Non-pigmented ciliary epithelial cell (primary cell): ENCODE measurements around the gene ANKRD13B.
"Not testable (repeated sequence)": the region's sequence is repeated elsewhere in the genome, so short reads cannot be mapped to it uniquely, and the experiment has no call there.

Experiments used
- DNase-seq: peaks from one replicate; pipeline ENCODE4 v3.0.0-alpha.2; 2010; ENCODE audit warnings: low read depth

Gene ANKRD13B

GRCh38 chr17:29642171-29642611, 49.3 kb downstream of the ANKRD13B start:
- no peak for DNase-seq

GRCh38 chr17:29643817-29644160, 50.9 kb downstream of the ANKRD13B start:
- DNase-seq: no peak

GRCh38 chr17:29645515-29646051, 52.7 kb downstream of the ANKRD13B start:
- DNase-seq: no peak

GRCh38 chr17:29648005-29648404, 55.1 kb downstream of the ANKRD13B start:
- DNase-seq: no peak

GRCh38 chr17:29649359-29649758, 56.4 kb downstream of the ANKRD13B start:
- DNase-seq: no peak

- no peak for DNase-seq
Measured at GRCh38 chr17:29650396-29650795, 57.5 kb downstream of the ANKRD13B start.

- DNase-seq: not testable (repeated sequence)
Measured at GRCh38 chr17:29651913-29652312, 59.0 kb downstream of the ANKRD13B start.

GRCh38 chr17:29652976-29653375, 60.0 kb downstream of the ANKRD13B start:
- no peak for DNase-seq

- no peak for DNase-seq
Measured at GRCh38 chr17:29653995-29654714, 61.2 kb downstream of the ANKRD13B start.

GRCh38 chr17:29655323-29655722, 62.4 kb downstream of the ANKRD13B start:
- DNase-seq: no peak

GRCh38 chr17:29659155-29659554, 66.2 kb downstream of the ANKRD13B start:
- DNase-seq: no peak

GRCh38 chr17:29661213-29661612, 68.3 kb downstream of the ANKRD13B start:
- DNase-seq: no peak

GRCh38 chr17:29663155-29663554, 70.2 kb downstream of the ANKRD13B start:
- no peak for DNase-seq
